ENCODE results near the gene SLC15A3.

Gene SLC15A3

GRCh38 chr11:60927600-60927999 is 24.4 kb downstream of the SLC15A3 start:
- no peak for FAIRE-seq

- no peak for FAIRE-seq
Measured at GRCh38 chr11:60927061-60927592, 24.8 kb downstream of the SLC15A3 start.

GRCh38 chr11:60926500-60926899 is 25.5 kb downstream of the SLC15A3 start:
- no peak for FAIRE-seq

- FAIRE-seq, result no peak
Measured at GRCh38 chr11:60925868-60926267, 26.1 kb downstream of the SLC15A3 start.

- FAIRE-seq, result no peak
Measured at GRCh38 chr11:60924906-60925853, 26.8 kb downstream of the SLC15A3 start.

- no peak for FAIRE-seq
Measured at GRCh38 chr11:60924110-60924905, 27.7 kb downstream of the SLC15A3 start, which contains the start of gene TMEM132A. Gene TMEM132A, plus strand, starts transcription at chr11:60924460. Its CDS starts 174 bp downstream, at chr11:60924634.

- no peak for FAIRE-seq
Measured at GRCh38 chr11:60923800-60924109, 28.2 kb downstream of the SLC15A3 start.

GRCh38 chr11:60923326-60923725 is 28.6 kb downstream of the SLC15A3 start:
- no peak for FAIRE-seq

GRCh38 chr11:60922906-60923305 is 29.1 kb downstream of the SLC15A3 start:
- no peak for FAIRE-seq

GRCh38 chr11:60921777-60922335 is 30.1 kb downstream of the SLC15A3 start:
- no peak for FAIRE-seq

GRCh38 chr11:60921259-60921658 is 30.7 kb downstream of the SLC15A3 start:
- FAIRE-seq, result no peak

GRCh38 chr11:60919956-60920355 is 32.0 kb downstream of the SLC15A3 start:
- FAIRE-seq, result no peak

- FAIRE-seq, result no peak
Measured at GRCh38 chr11:60919320-60919719, 32.7 kb downstream of the SLC15A3 start.

GRCh38 chr11:60918939-60919265 is 33.1 kb downstream of the SLC15A3 start:
- no peak for FAIRE-seq

- FAIRE-seq, result no peak
Measured at GRCh38 chr11:60918251-60918938, 33.6 kb downstream of the SLC15A3 start.

- FAIRE-seq, result no peak
Measured at GRCh38 chr11:60917267-60917666, 34.7 kb downstream of the SLC15A3 start.

GRCh38 chr11:60916669-60917206 is 35.2 kb downstream of the SLC15A3 start:
- FAIRE-seq, result no peak

GRCh38 chr11:60915248-60915914 is 36.6 kb downstream of the SLC15A3 start:
- FAIRE-seq, result no peak

- no peak for FAIRE-seq
Measured at GRCh38 chr11:60914633-60915247, 37.2 kb downstream of the SLC15A3 start.

- FAIRE-seq, result peak; percentile 68
Measured at GRCh38 chr11:60913793-60914632, 38.0 kb downstream of the SLC15A3 start, which contains the start of gene TMEM109. Gene TMEM109, plus strand, starts transcription at chr11:60914158. Its CDS starts 5,536 bp downstream, at chr11:60919694.
